HepG2 (cell line): ENCODE results near the gene SPON1. TPM values are rescaled to one million over a fixed set of nuclear protein-coding genes. Genes with fewer than 3 reads are reported as not detected.

Experiments
- ATAC-seq: fragments of 200-7000 bp; cut with Tn5 transposase; 3 replicates; pipeline ENCODE4 v1.9.1; 2020; ENCODE audit warnings: mild to moderate bottlenecking, moderate library complexity
- BruUV-seq: library from RNA; stranded (reverse); fragments of 400-500 nt; replicated peaks from 2 replicates; lab custom pipeline; 2021; lab: Mats Ljungman, UMichigan
- CTCF ChIA-PET: fragments of 300-600 bp; formaldehyde crosslinking; extraction: SDS; loops from one replicate; lab custom pipeline; 2021; ENCODE audit warnings: low total read pairs, inconsistent platforms, low intra/inter-chr PET ratio; lab: Yijun Ruan, JAX
- POLR2A ChIA-PET: fragments of 350-600 bp; sonication (Branson Sonifier 250); formaldehyde crosslinking; loops from one replicate; lab custom pipeline; 2020; ENCODE audit warnings: antibody characterized with exemption, inconsistent platforms; lab: Yijun Ruan, JAX
- DNase-seq: peaks from one replicate; pipeline ENCODE4 v3.0.0-alpha.2; 2015; ENCODE audit warnings: low spot score
- FAIRE-seq: peaks from 3 replicates; lab custom pipeline; 2011; peaks lifted over from hg19 to GRCh38; lab: Jason Lieb, UNC
- H2AFZ ChIP-seq: one replicate; pipeline ENCODE4 v1.6.1; 2011; ENCODE audit warnings: low read length, inconsistent platforms
- H3K27ac ChIP-seq: fragments of 300-600 bp; 3 replicates; pipeline ENCODE4 v1.8.0; 2011; ENCODE audit warnings: mixed run types, mild to moderate bottlenecking, mixed read lengths, low read length, inconsistent platforms; ENCODE audit not compliant: insufficient read depth; ENCODE audit errors: extremely low read length
- H3K27me3 ChIP-seq, 2 experiments: fragments of 200-600 bp in 1 of 2; 2 replicates in 1 of 2; 3 replicates in 1 of 2; pipeline versions ENCODE4 v1.6.0 to v1.8.0; 2011; ENCODE audit warnings: low read length in 2 of 2, mild to moderate bottlenecking in 2 of 2, moderate library complexity in 2 of 2, inconsistent platforms in 1 of 2; ENCODE audit not compliant: insufficient read depth in 2 of 2, control insufficient read depth in 1 of 2
- H3K36me3 ChIP-seq, 2 experiments: fragments of 200-600 bp in 1 of 2; replicated peaks in 1 of 2; 2 replicates in 1 of 2; 3 replicates in 1 of 2; pipeline versions ENCODE4 v1.5.1 to v1.8.0; 2011; ENCODE audit warnings: low read length in 2 of 2, inconsistent platforms in 1 of 2; ENCODE audit not compliant: insufficient read depth in 2 of 2, control insufficient read depth in 1 of 2
- H3K4me1 ChIP-seq: 2 replicates; pipeline ENCODE4 v1.5.1; 2012; ENCODE audit warnings: low read length, inconsistent platforms; ENCODE audit not compliant: insufficient read depth
- H3K4me2 ChIP-seq: 2 replicates; pipeline ENCODE4 v1.6.0; 2011; ENCODE audit warnings: low read depth, low read length, inconsistent platforms
- H3K4me3 ChIP-seq, 3 experiments: fragments of 200-600 bp in 1 of 3; sonication (generic), shearing (Covaris generic) in 1 of 3; replicated peaks in 1 of 3; 2 replicates each; pipeline ENCODE4 v1.5.1; 2011 to 2016; ENCODE audit warnings: low read length in 3 of 3, inconsistent platforms in 2 of 3, low read depth in 2 of 3, mild to moderate bottlenecking in 2 of 3, control low read depth in 1 of 3, mixed read lengths in 1 of 3; ENCODE audit not compliant: insufficient read depth in 1 of 3
- H3K79me2 ChIP-seq: one replicate; pipeline ENCODE4 v1.6.1; 2011; ENCODE audit warnings: low read length, inconsistent platforms; ENCODE audit not compliant: insufficient read depth
- H3K9ac ChIP-seq: 2 replicates; pipeline ENCODE4 v1.6.0; 2011; ENCODE audit warnings: mild to moderate bottlenecking, low read depth, low read length, inconsistent platforms; ENCODE audit not compliant: insufficient read depth
- H3K9me3 ChIP-seq: 2 replicates; pipeline ENCODE4 v1.5.1; 2012; ENCODE audit warnings: mild to moderate bottlenecking, low read length
- H4K20me1 ChIP-seq: 2 replicates; pipeline ENCODE4 v1.6.0; 2011; ENCODE audit warnings: inconsistent platforms, mild to moderate bottlenecking, low read length, moderate library complexity; ENCODE audit not compliant: insufficient read depth
- DMAP1 ChIP-seq: IDR thresholded peaks from 2 replicates; pipeline ENCODE4 v1.6.1; 2016
- DR1 ChIP-seq: sonication (generic); formaldehyde crosslinking; IDR thresholded peaks from 2 replicates; pipeline ENCODE4 v1.8.0; 2021; ENCODE audit warnings: mild to moderate bottlenecking, missing genetic modification reagents, inconsistent platforms
- NAIF1 ChIP-seq: sonication (generic); formaldehyde crosslinking; IDR thresholded peaks from 2 replicates; pipeline ENCODE4 v1.5.0; 2020; ENCODE audit warnings: mild to moderate bottlenecking, missing genetic modification reagents, borderline replicate concordance
- ONECUT2 ChIP-seq: sonication (generic); formaldehyde crosslinking; IDR thresholded peaks from 2 replicates; pipeline ENCODE4 v1.4.0; 2020; ENCODE audit warnings: missing genetic modification reagents
- PAXIP1 ChIP-seq: sonication (generic); formaldehyde crosslinking; conservative IDR thresholded peaks from 2 replicates; pipeline ENCODE4 v1.4.0; 2020; ENCODE audit warnings: mild to moderate bottlenecking, missing genetic modification reagents, moderate library complexity
- RFX1 ChIP-seq: fragments of 450-650 bp; IDR thresholded peaks from 2 replicates; pipeline ENCODE4 v1.6.1; 2017
- SMAD9 ChIP-seq: sonication (generic); formaldehyde crosslinking; IDR thresholded peaks from 2 replicates; pipeline ENCODE4 v1.5.1; 2020; ENCODE audit warnings: mild to moderate bottlenecking, missing genetic modification reagents
- TARDBP ChIP-seq: sonication (generic); formaldehyde crosslinking; IDR thresholded peaks from 2 replicates; pipeline ENCODE4 v1.8.0; 2022; ENCODE audit warnings: mild to moderate bottlenecking, missing genetic modification reagents
- TEAD2 ChIP-seq: sonication (generic); formaldehyde crosslinking; IDR thresholded peaks from 2 replicates; pipeline ENCODE4 v1.9.0; 2021; ENCODE audit warnings: missing genetic modification reagents
- ZNF747 ChIP-seq: sonication (generic); formaldehyde crosslinking; IDR thresholded peaks from 2 replicates; pipeline ENCODE4 v1.8.1; 2023; ENCODE audit warnings: missing genetic modification reagents, mild to moderate bottlenecking, borderline replicate concordance
- ZNF781 ChIP-seq: sonication (generic); formaldehyde crosslinking; IDR thresholded peaks from 2 replicates; pipeline ENCODE4 v1.5.1; 2020; ENCODE audit warnings: borderline replicate concordance, mild to moderate bottlenecking, missing genetic modification reagents; ENCODE audit errors: not compliant biosample characterization
- ZNF83 ChIP-seq: sonication (generic); formaldehyde crosslinking; IDR thresholded peaks from 2 replicates; pipeline ENCODE4 v1.4.0; 2020; ENCODE audit warnings: missing genetic modification reagents, mild to moderate bottlenecking, borderline replicate concordance
- ZNF841 ChIP-seq: sonication (generic); formaldehyde crosslinking; IDR thresholded peaks from 2 replicates; pipeline ENCODE4 v1.8.1; 2023; ENCODE audit warnings: missing genetic modification reagents, borderline replicate concordance
- ZSCAN29 ChIP-seq: sonication (generic); formaldehyde crosslinking; conservative IDR thresholded peaks from 2 replicates; pipeline ENCODE4 v1.4.0; 2020; ENCODE audit warnings: mild to moderate bottlenecking, missing genetic modification reagents
- WGBS: methylation state at CpG from one replicate; pipeline ENCODE4 v1.1.6; 2017; ENCODE audit warnings: low lambda C conversion rate; 5-methylcytosine and 5-hydroxymethylcytosine counted together
- in situ Hi-C: cut with HindIII; loops from 2 replicates; pipeline ENCODE4 v1.10.0; 2017; ENCODE audit warnings: low pct_unique_long_range_greater_than_20kb; ENCODE audit not compliant: extremely low pct_ligation_motif_present
- intact Hi-C: fragments of 100-400 bp; cut with micrococcal nuclease; formaldehyde crosslinking; loops from one replicate; pipeline ENCODE4 v1.10.0; 2022; ENCODE audit not compliant: unreplicated experiment
- polyA plus RNA-seq, 8 experiments: library from polyadenylated mRNA; depleted of rRNA in 3 of 8; stranded (reverse) in 7 of 8; unstranded in 1 of 8; fragments of >200 nt; fragmentation: Illumina TruSeq in 4 of 8; extraction: Trizol in 4 of 8; gene quantifications; 2 replicates each; pipeline versions ENCODE4 v1.2.1 to v1.2.3, GENCODE V29; 2011 to 2016; ENCODE audit warnings: low read depth in 4 of 8, missing spikeins in 1 of 8, mixed read lengths in 1 of 8; ENCODE audit not compliant: insufficient read depth in 1 of 8
- total RNA-seq, 5 experiments: library from RNA; depleted of rRNA; stranded (reverse); fragments of >200 nt; fragmentation: Illumina TruSeq; extraction: Trizol; gene quantifications; 2 replicates each; pipeline ENCODE4 v1.2.3, GENCODE V29; 2016; ENCODE audit warnings: low read depth in 1 of 5

SPON1 gene
- total and polyA plus RNA-seq, 2 of the 13 experiments (the other 11 are each of a cell fraction or from before 2014, with no cell fraction given) = not detected

GRCh38 chr11:14141676-14142075 lies 179.2 kb downstream of the SPON1 start:
- Histone ChIP-seq H3K4me2 (no peak overlapping the region), H3K9ac (no peak overlapping the region), H4K20me1 (no peaks in the 10 kb centered on the region), H3K4me1 (no peaks in the 10 kb centered on the region), H3K36me3 (no peaks in the 10 kb centered on the region), H3K4me3 (no peak overlapping the region), H2AFZ (no peak overlapping the region), H3K27ac (no peak overlapping the region), H3K79me2 (no peaks in the 10 kb centered on the region), H3K27me3 (no peaks in the 10 kb centered on the region), H3K9me3 (no peaks in the 10 kb centered on the region)
- in situ Hi-C loops = loop anchor here (10.0 kb wide), 1 partner anchor 177 kb away; the partner anchor contains the start of gene SPON1
- ChIA-PET CTCF (no interaction called here), POLR2A (no interaction called here)
- DNase-seq = no peak
- ATAC-seq = no peak
- WGBS = 0% methylated on average over 1 of the region's 1 CpG
- no peak for FAIRE-seq
- intact Hi-C loops = no loop called here
- no TSS peak for BruUV-seq
- TF ChIP-seq DMAP1 (CRISPR knock-in tag) (no peak), TARDBP (no peak), NAIF1 (CRISPR knock-in tag) (no peak), TEAD2 (CRISPR knock-in tag) (no peak), RFX1 (no peak), SMAD9 (no peak), ZSCAN29 (CRISPR knock-in tag) (no peak), ONECUT2 (CRISPR knock-in tag) (no peak), ZNF781 (CRISPR knock-in tag) (no peak), ZNF83 (CRISPR knock-in tag) (no peak), ZNF841 (CRISPR knock-in tag) (no peak), PAXIP1 (CRISPR knock-in tag) (no peak), DR1 (CRISPR knock-in tag) (no peak), ZNF747 (no peak)
